ENCODE data around the gene CLCN6. TPM values are rescaled to one million over a fixed set of nuclear protein-coding genes. Genes with fewer than 3 reads are reported as not detected.

CLCN6 gene
- total RNA-seq, 4 donors from 2014 or later: 14.0 to 184 (median 30.7) TPM

DNA sequence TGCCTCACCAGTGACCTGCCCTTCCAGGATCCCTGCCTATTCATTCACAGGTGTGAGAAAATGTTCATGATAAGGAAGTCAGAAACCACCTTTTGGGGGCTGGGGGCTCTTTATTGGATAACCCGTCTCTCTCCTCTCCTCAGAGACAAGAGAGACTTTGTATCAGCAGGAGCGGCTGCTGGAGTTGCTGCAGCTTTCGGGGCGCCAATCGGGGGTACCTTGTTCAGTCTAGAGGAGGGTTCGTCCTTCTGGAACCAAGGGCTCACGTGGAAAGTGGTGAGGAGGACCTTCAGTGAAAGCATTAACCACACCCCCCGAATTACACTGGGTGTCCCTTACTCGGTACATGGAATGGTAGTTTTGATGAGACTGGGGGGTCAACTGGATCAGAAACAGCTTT lies 21.0 kb downstream of the CLCN6 start:
- in situ Hi-C loops (cut with MboI; ENCODE audit: low pct_ligation_motif_present in 1 of 4, low pct_unique_long_range_greater_than_20kb in 1 of 4, low sequenced_read_pairs in 3 of 4): loop anchor here in 3 of 4 donors (25.0 kb wide), 1 partner anchor 135 kb away; no protein-coding TSS in a partner anchor
- peaks cover 0 to 60% (median 20%) of the 10 kb centered on the region in 4 donors for H3K36me3 ChIP-seq

DNA sequence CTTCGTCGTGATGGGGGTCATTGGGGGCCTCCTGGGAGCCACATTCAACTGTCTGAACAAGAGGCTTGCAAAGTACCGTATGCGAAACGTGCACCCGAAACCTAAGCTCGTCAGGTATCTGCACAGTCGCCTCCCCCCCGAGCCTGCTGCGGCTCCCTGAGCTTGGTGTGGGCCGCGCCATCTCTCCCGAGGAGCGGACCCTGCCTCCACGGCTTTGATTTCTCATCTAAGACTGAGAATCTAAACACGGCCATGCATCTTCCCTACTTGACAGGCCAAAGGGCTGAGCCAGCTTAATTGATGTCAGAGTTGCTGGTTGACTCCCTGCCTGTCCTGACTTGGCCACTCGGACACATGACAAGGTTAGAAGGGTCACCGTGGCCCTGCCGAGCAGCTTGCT lies 22.5 kb downstream of the CLCN6 start:
- 93 to 100% methylated on average over 1 to 19 of the region's 19 CpGs for WGBS, 2 donors (ENCODE audit: low coverage in 1 of 2)
- TF ChIP-seq, protein P1, sequence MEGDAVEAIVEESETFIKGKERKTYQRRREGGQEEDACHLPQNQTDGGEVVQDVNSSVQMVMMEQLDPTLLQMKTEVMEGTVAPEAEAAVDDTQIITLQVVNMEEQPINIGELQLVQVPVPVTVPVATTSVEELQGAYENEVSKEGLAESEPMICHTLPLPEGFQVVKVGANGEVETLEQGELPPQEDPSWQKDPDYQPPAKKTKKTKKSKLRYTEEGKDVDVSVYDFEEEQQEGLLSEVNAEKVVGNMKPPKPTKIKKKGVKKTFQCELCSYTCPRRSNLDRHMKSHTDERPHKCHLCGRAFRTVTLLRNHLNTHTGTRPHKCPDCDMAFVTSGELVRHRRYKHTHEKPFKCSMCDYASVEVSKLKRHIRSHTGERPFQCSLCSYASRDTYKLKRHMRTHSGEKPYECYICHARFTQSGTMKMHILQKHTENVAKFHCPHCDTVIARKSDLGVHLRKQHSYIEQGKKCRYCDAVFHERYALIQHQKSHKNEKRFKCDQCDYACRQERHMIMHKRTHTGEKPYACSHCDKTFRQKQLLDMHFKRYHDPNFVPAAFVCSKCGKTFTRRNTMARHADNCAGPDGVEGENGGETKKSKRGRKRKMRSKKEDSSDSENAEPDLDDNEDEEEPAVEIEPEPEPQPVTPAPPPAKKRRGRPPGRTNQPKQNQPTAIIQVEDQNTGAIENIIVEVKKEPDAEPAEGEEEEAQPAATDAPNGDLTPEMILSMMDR (IDR thresholded peaks at IDR 0.05): no peak
- TF ChIP-seq EP300 (IDR thresholded peaks at IDR 0.05; ENCODE audit: low read depth): no peak
- TF ChIP-seq POLR2A (IDR thresholded peaks at IDR 0.05): no peak
- no peak for TF ChIP-seq POLR2AphosphoS5 (IDR thresholded peaks at IDR 0.05)
- peaks cover 0 to 65% (median 19%) of the 10 kb centered on the region in 4 donors for H3K36me3 ChIP-seq
- intact Hi-C loops (cut with DNase I; ENCODE audit: low total_unique reads) (no loop called here), in situ Hi-C loops (cut with MboI; ENCODE audit: low pct_ligation_motif_present in 1 of 4, low pct_unique_long_range_greater_than_20kb in 1 of 4, low sequenced_read_pairs in 3 of 4) (loop anchor here in 3 of 4 donors (25.0 kb wide), 1 partner anchor 134 kb away; no protein-coding TSS in a partner anchor)
- no peak for DNase-seq
- no peaks in the 10 kb centered on the region for H3K9me3 ChIP-seq
- H3K4me3 ChIP-seq: no peak overlapping the region
- no peak overlapping the region for H3K27ac ChIP-seq
- H3K4me1 ChIP-seq: no peaks in the 10 kb centered on the region
- H3K27me3 ChIP-seq: no peaks in the 10 kb centered on the region

More for the DNA sequence above, 21.0 kb downstream of the CLCN6 start:
- DNase-seq: no peak
- 91 to 100% methylated on average over 1 to 9 of the region's 9 CpGs for WGBS, 2 donors (ENCODE audit: low coverage in 1 of 2)
- intact Hi-C loops (cut with DNase I; ENCODE audit: low total_unique reads): no loop called here
- Histone ChIP-seq H3K4me3 (no peak overlapping the region), H3K27ac (no peak overlapping the region), H3K4me1 (no peaks in the 10 kb centered on the region), H3K27me3 (no peaks in the 10 kb centered on the region), H3K9me3 (no peaks in the 10 kb centered on the region)
- TF ChIP-seq POLR2AphosphoS5 (IDR thresholded peaks at IDR 0.05) (no peak), POLR2A (IDR thresholded peaks at IDR 0.05) (no peak), EP300 (IDR thresholded peaks at IDR 0.05; ENCODE audit: low read depth) (no peak)
- TF ChIP-seq, protein P1 (IDR thresholded peaks at IDR 0.05): no peak

DNA sequence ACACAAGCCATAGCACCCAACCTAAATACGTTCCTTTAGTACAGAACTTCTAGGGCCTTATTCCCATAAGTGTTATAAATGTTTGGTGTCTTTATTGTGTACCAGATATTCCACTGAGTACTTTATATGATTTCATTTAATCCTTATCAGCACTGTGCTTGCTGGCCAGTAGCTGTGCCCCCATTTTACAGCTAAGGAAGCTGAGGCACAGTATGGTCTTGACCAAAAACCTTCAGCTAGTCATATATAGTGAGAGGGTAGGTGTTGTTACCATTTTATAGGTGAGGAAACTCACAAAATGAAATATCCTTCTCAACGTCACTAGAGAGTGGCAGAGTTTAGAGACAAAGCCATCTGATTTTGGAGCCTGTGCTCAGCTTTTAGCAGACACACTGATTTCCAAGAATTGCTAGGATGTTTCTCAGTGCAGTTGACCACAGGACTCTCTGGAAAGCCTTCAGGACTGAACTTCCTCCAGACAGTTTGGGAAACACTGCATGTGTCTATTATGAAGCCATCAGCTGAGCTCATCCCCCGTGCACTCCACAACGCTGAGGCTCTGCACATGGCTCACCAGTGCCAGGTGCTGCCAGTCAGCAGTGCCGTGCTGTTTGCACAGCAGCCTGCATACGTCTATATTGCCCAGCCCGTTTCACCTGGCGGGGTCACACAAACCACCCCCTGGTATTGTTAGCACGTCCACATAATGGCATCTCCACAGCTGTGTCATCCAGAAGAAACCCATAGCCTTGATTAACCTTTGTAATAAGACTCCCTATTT lies 26.1 kb downstream of the CLCN6 start:
- H3K27me3 ChIP-seq: no peaks in the 10 kb centered on the region
- H3K4me1 ChIP-seq: no peaks in the 10 kb centered on the region
- H3K36me3 ChIP-seq: peaks cover 0 to 77% (median 24%) of the 10 kb centered on the region in 4 donors
- 80 to 87% methylated on average over 1 to 9 of the region's 9 CpGs for WGBS, 2 donors (ENCODE audit: low coverage in 1 of 2)
- no peaks in the 10 kb centered on the region for H3K9me3 ChIP-seq
- H3K27ac ChIP-seq: no peak overlapping the region
- no peak for TF ChIP-seq POLR2A (IDR thresholded peaks at IDR 0.05)
- no peak for TF ChIP-seq POLR2AphosphoS5 (IDR thresholded peaks at IDR 0.05)
- no peak for TF ChIP-seq EP300 (IDR thresholded peaks at IDR 0.05; ENCODE audit: low read depth)
- TF ChIP-seq, protein P1 (IDR thresholded peaks at IDR 0.05): no peak
- intact Hi-C loops (cut with DNase I; ENCODE audit: low total_unique reads): no loop called here
- in situ Hi-C loops (cut with MboI; ENCODE audit: low pct_ligation_motif_present in 1 of 4, low pct_unique_long_range_greater_than_20kb in 1 of 4, low sequenced_read_pairs in 3 of 4): loop anchor here in 3 of 4 donors (25.0 kb wide), 1 partner anchor 130 kb away; no protein-coding TSS in a partner anchor
- H3K4me3 ChIP-seq: no peak overlapping the region
- DNase-seq: no peak

DNA sequence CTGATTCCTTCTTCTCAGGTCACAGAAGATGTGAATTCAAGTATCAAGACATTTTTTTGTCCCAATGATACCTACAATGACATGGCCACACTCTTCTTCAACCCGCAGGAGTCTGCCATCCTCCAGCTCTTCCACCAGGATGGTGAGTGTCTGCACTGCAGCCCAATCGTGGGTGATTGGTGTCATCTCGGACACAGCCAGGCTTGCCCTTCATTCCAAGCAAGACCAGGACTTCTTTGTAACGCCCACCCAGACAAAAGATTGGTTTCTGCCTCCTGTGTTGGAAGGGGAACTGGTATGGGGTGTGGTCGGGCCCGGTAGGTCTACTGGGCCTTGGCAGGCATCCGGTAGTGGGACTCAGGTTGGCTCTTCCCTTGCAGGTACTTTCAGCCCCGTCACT lies 27.5 kb downstream of the CLCN6 start:
- H3K27ac ChIP-seq: no peak overlapping the region
- no peak overlapping the region for H3K4me3 ChIP-seq
- H3K4me1 ChIP-seq: no peaks in the 10 kb centered on the region
- TF ChIP-seq POLR2AphosphoS5 (IDR thresholded peaks at IDR 0.05) (no peak), POLR2A (IDR thresholded peaks at IDR 0.05) (no peak), EP300 (IDR thresholded peaks at IDR 0.05; ENCODE audit: low read depth) (no peak)
- TF ChIP-seq, protein P1 (IDR thresholded peaks at IDR 0.05): no peak
- in situ Hi-C loops (cut with MboI; ENCODE audit: low pct_ligation_motif_present in 1 of 4, low pct_unique_long_range_greater_than_20kb in 1 of 4, low sequenced_read_pairs in 3 of 4): loop anchor here in 3 of 4 donors (25.0 kb wide), 1 partner anchor 129 kb away; no protein-coding TSS in a partner anchor
- DNase-seq: no peak
- no peaks in the 10 kb centered on the region for H3K9me3 ChIP-seq
- peaks cover 0 to 74% (median 19%) of the 10 kb centered on the region in 4 donors for H3K36me3 ChIP-seq
- H3K27me3 ChIP-seq: no peaks in the 10 kb centered on the region
- WGBS, 2 donors (ENCODE audit: low coverage in 1 of 2): 87 to 96% methylated on average over 4 to 8 of the region's 8 CpGs
- intact Hi-C loops (cut with DNase I; ENCODE audit: low total_unique reads): no loop called here
